ENCODE results near the gene BLOC1S1. TPM values are rescaled to one million over a fixed set of nuclear protein-coding genes. Genes with fewer than 3 reads are reported as not detected.

BLOC1S1 gene
- total RNA-seq, 1 experiment from 2014 or later, result 76.0 TPM

DNA sequence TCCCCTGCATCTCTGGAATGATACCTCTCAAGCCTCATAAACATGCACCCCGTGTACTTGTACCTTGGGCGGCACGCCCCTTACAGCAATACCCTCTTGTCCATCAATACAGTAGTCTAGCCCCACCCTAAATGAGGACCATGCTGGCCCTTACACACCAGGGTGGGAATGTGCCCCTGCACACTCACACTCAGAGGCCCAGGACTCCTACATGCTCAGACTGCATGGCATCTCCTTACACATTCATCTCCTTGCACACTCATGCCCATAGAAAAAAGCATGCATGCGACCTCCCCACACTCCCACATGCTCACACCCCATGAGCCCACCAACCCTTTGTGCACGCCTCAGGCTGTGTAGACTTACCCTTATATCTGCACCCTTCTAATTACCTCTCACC is 30.2 kb upstream of the BLOC1S1 start:
- no TSS peak for BruUV-seq (replicated peaks)

DNA sequence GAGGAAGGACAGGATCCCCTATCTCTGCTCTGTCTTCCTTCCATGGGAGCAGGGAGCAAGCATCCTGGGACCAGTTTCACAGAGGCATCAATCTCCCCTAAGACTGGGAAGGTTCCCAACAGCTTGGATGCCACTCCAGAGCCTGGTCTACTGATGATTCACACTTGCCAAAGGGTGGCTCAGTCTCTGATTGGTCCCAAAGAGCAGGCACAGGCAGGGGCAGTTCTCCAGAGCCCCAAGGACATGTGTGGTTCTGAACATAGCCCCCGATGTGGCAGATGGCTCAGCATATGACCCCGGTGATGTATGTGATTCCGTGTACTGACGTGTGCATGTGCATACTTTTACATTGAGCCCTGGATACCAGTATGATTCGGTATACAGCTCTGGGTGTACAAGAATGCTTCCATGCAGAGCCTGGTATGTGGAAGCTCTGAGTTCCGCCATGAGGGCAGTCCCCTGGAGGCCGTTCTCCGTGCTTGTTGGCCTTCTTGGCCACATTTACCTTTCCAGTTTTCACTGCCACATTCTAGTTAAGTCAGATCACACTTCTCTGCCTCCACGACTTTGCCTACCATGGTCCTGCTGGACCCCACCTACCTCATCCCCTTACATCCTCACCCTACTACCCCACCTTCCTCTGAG is 29.4 kb upstream of the BLOC1S1 start:
- CTCF ChIA-PET, result no interaction called here
- DNase-seq (ENCODE audit: low spot score), result no peak
- no TSS peak for BruUV-seq (replicated peaks)
- Histone ChIP-seq H3K27me3 (replicated peaks; ENCODE audit: insufficient read depth, low read depth, low read length, poor library complexity) (no peaks in the 10 kb centered on the region), H3K4me3 (ENCODE audit: low read depth, low read length, poor library complexity, severe bottlenecking) (no peak overlapping the region), H3K4me1 (ENCODE audit: insufficient read depth, low read length, poor library complexity, severe bottlenecking) (peaks cover 5% of the 10 kb centered on the region), H3K36me3 (ENCODE audit: insufficient read depth, low read length, poor library complexity, severe bottlenecking) (no peaks in the 10 kb centered on the region), H3K27ac (ENCODE audit: low read depth, low read length, poor library complexity, severe bottlenecking) (no peak overlapping the region), H3K9me3 (ENCODE audit: low read depth, low read length, poor library complexity, severe bottlenecking) (no peaks in the 10 kb centered on the region)
- intact Hi-C loops (cut with micrococcal nuclease; ENCODE audit: unreplicated experiment), result no loop called here
- TF ChIP-seq, protein P1, sequence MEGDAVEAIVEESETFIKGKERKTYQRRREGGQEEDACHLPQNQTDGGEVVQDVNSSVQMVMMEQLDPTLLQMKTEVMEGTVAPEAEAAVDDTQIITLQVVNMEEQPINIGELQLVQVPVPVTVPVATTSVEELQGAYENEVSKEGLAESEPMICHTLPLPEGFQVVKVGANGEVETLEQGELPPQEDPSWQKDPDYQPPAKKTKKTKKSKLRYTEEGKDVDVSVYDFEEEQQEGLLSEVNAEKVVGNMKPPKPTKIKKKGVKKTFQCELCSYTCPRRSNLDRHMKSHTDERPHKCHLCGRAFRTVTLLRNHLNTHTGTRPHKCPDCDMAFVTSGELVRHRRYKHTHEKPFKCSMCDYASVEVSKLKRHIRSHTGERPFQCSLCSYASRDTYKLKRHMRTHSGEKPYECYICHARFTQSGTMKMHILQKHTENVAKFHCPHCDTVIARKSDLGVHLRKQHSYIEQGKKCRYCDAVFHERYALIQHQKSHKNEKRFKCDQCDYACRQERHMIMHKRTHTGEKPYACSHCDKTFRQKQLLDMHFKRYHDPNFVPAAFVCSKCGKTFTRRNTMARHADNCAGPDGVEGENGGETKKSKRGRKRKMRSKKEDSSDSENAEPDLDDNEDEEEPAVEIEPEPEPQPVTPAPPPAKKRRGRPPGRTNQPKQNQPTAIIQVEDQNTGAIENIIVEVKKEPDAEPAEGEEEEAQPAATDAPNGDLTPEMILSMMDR (conservative IDR thresholded peaks at IDR 0.05; ENCODE audit: low read depth, low read length), result no peak
- TF ChIP-seq EZH2 (IDR thresholded peaks at IDR 0.05; ENCODE audit: borderline replicate concordance, low read depth, low read length, poor library complexity, severe bottlenecking), result no peak
- POLR2A ChIA-PET (ENCODE audit: low non-redundant PET), result no interaction called here

More for the DNA sequence above, 30.2 kb upstream of the BLOC1S1 start:
- TF ChIP-seq EZH2 (IDR thresholded peaks at IDR 0.05; ENCODE audit: borderline replicate concordance, low read depth, low read length, poor library complexity, severe bottlenecking), result no peak
- TF ChIP-seq, protein P1 (conservative IDR thresholded peaks at IDR 0.05; ENCODE audit: low read depth, low read length), result no peak
- H3K36me3 ChIP-seq (ENCODE audit: insufficient read depth, low read length, poor library complexity, severe bottlenecking), result no peaks in the 10 kb centered on the region
- H3K9me3 ChIP-seq (ENCODE audit: low read depth, low read length, poor library complexity, severe bottlenecking), result no peaks in the 10 kb centered on the region
- peaks cover 12% of the 10 kb centered on the region for H3K4me1 ChIP-seq (ENCODE audit: insufficient read depth, low read length, poor library complexity, severe bottlenecking)
- POLR2A ChIA-PET (ENCODE audit: low non-redundant PET), result no interaction called here
- CTCF ChIA-PET, result no interaction called here
- DNase-seq (ENCODE audit: low spot score), result no peak
- intact Hi-C loops (cut with micrococcal nuclease; ENCODE audit: unreplicated experiment), result no loop called here
- no peak overlapping the region for H3K27ac ChIP-seq (ENCODE audit: low read depth, low read length, poor library complexity, severe bottlenecking)
- no peak overlapping the region for H3K4me3 ChIP-seq (ENCODE audit: low read depth, low read length, poor library complexity, severe bottlenecking)
- no peaks in the 10 kb centered on the region for H3K27me3 ChIP-seq (replicated peaks; ENCODE audit: insufficient read depth, low read depth, low read length, poor library complexity)

DNA sequence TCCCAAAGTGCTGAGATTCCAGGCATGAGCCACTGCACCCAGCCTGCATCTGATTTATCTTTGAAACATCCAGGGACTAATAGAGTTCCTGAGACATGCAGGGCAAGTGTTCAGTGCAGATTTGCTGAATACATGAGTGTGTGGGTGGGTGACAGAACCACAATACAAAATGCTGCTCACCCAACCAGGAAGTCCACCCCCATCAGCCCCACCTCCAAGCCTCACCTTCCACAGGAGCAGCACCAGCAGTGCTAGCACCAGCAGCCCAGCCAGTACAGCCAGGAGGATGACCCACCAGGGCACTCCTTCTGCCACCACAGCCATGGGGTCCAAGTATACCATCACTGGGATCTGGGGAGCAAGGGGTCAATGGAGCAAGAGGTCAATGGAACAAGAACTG is 28.1 kb upstream of the BLOC1S1 start:
- no peaks in the 10 kb centered on the region for H3K9me3 ChIP-seq (ENCODE audit: low read depth, low read length, poor library complexity, severe bottlenecking)
- no peaks in the 10 kb centered on the region for H3K4me1 ChIP-seq (ENCODE audit: insufficient read depth, low read length, poor library complexity, severe bottlenecking)
- TF ChIP-seq, protein P1 (conservative IDR thresholded peaks at IDR 0.05; ENCODE audit: low read depth, low read length), result no peak
- TF ChIP-seq EZH2 (IDR thresholded peaks at IDR 0.05; ENCODE audit: borderline replicate concordance, low read depth, low read length, poor library complexity, severe bottlenecking), result no peak
- H3K27me3 ChIP-seq (replicated peaks; ENCODE audit: insufficient read depth, low read depth, low read length, poor library complexity), result no peaks in the 10 kb centered on the region
- intact Hi-C loops (cut with micrococcal nuclease; ENCODE audit: unreplicated experiment), result no loop called here
- H3K4me3 ChIP-seq (ENCODE audit: low read depth, low read length, poor library complexity, severe bottlenecking), result no peak overlapping the region
- CTCF ChIA-PET, result no interaction called here
- no peak for DNase-seq (ENCODE audit: low spot score)
- no TSS peak for BruUV-seq (replicated peaks)
- POLR2A ChIA-PET (ENCODE audit: low non-redundant PET), result interaction anchor here (0.7 kb wide), 1 partner anchor 8 kb away, joined by 6 read pairs; no protein-coding TSS in a partner anchor
- H3K27ac ChIP-seq (ENCODE audit: low read depth, low read length, poor library complexity, severe bottlenecking), result no peak overlapping the region
- no peaks in the 10 kb centered on the region for H3K36me3 ChIP-seq (ENCODE audit: insufficient read depth, low read length, poor library complexity, severe bottlenecking)

Data from A673 (cell line).